Ovary (tissue), 9 donors: ENCODE results near the gene DOCK1. TPM values are rescaled to one million over a fixed set of nuclear protein-coding genes. Genes with fewer than 3 reads are reported as not detected.

Experiments used
- DNase-seq, 5 donors: peaks; one replicate each; pipeline ENCODE4 v3.0.0-alpha.2; 2019 to 2020
- H3K27ac ChIP-seq, 2 donors: fragments of 200-600 bp; one replicate each; pipeline versions ENCODE4 v1.5.1 to v1.8.0; 2019 to 2022
- H3K27me3 ChIP-seq: fragments of 200-600 bp; one replicate; pipeline ENCODE4 v1.8.0; 2022
- H3K36me3 ChIP-seq: fragments of 200-600 bp; sonication (generic); one replicate; pipeline ENCODE4 v1.5.1; 2019
- H3K4me1 ChIP-seq: one replicate; pipeline ENCODE4 v1.8.1; 2013; ENCODE audit warnings: mild to moderate bottlenecking, moderate library complexity; ENCODE audit not compliant: insufficient read depth
- H3K4me3 ChIP-seq: fragments of 200-600 bp; sonication (generic); one replicate; pipeline ENCODE4 v1.5.1; 2017
- H3K9me3 ChIP-seq, 2 donors: fragments of 200-600 bp in 1 of 2; sonication (generic) in 1 of 2; one replicate each; pipeline versions ENCODE4 v1.5.1 to v1.8.1; 2013 to 2019; ENCODE audit warnings: mild to moderate bottlenecking in 1 of 2, moderate library complexity in 1 of 2
- EP300 ChIP-seq: sonication (generic); formaldehyde crosslinking; IDR thresholded peaks from one replicate; pipeline ENCODE4 v1.6.1; 2017; ENCODE audit warnings: antibody characterized with exemption
- POLR2A ChIP-seq: fragments of 450-650 bp; IDR thresholded peaks from one replicate; pipeline ENCODE4 v1.6.1; 2017; ENCODE audit warnings: antibody characterized with exemption, mild to moderate bottlenecking, moderate library complexity
- WGBS, 3 donors: extraction: QIAGEN DNeasy Blood & Tissue Kit in 1 of 3; methylation state at CpG; one replicate each; pipeline versions ENCODE4 v1.1.5 to v1.1.7; 2013 to 2017; 5-methylcytosine and 5-hydroxymethylcytosine counted together
- intact Hi-C, 4 donors: fragments of 100-400 bp; cut with DNase I; formaldehyde crosslinking; loops; one replicate each; pipeline versions ENCODE4 v1.11.0 to v1.15.1; 2022 to 2023
- polyA plus RNA-seq, 2 donors: library from polyadenylated mRNA; stranded (reverse); fragments of 200-250 nt in 1 of 2; fragments of 350-450 nt in 1 of 2; fragmentation: Illumina TruSeq in 1 of 2; extraction: RNeasy Lipid Tissue Mini Kit (QIAGEN cat#74804) in 1 of 2; gene quantifications; one replicate each; pipeline ENCODE4 v1.2.3, GENCODE V29; 2013 to 2014
- total RNA-seq, 7 donors: library from RNA; depleted of rRNA in 2 of 7; stranded (reverse); fragments of >200 nt in 2 of 7; fragmentation: NEBNext Ultra II Directional in 3 of 7; extraction: Animal tissue kit (Norgen Biotek cat#: 25700) in 3 of 7; gene quantifications; one replicate each; pipeline versions ENCODE4 v1.1.0 to v1.2.4, GENCODE V29; 2016 to 2023
- TF ChIP-seq, protein P1 (sequence below), 3 donors: fragments of 450-650 bp in 2 of 3; fragments of 200-600 bp in 1 of 3; IDR thresholded peaks; one replicate each; pipeline versions ENCODE4 v1.5.1 to v1.8.0; 2016 to 2022; ENCODE audit warnings: antibody characterized with exemption in 3 of 3, mild to moderate bottlenecking in 1 of 3
- donor health status: DM: no; HTN: no; CAD: no; lungs with moderate emphysema.
- donor health status: DM: no; HTN: no; CAD: no.
- donor health status: Bipolar disorder and iron deficiency.
- donor health status: DM: yes; HTN: yes; CAD: no.
- donor health status: DM: no; HTN: no; CAD: no.
- donor health status: DM: yes; HTN: yes; CAD: no.

Gene DOCK1
- total and polyA plus RNA-seq, 9 donors: 24.7 to 68.3 (median 51.1) TPM

DNA sequence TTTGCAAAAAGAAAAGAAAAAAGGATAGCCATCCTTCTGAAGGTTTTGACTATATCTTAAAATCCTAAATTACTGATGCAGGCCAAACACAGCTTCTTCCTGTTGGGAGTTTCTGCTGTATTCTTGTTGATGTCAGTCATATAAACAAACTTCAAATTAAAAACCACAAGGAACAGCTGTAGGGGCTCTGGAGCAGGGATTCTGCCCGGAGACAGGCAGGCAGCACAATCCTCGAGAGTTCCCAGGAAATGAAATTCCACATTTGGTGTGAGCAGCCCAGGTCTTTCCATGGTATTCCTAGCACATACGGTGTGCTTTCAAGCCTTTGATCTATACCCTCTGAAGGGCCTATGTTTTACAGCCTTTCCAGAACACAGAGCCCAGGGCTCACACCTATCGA is 248.0 kb downstream of the DOCK1 start:
- Histone ChIP-seq H3K27ac (no peak overlapping the region), H3K4me1 (peaks cover 5% of the 10 kb centered on the region), H3K36me3 (no peaks in the 10 kb centered on the region), H3K4me3 (no peak overlapping the region), H3K27me3 (no peaks in the 10 kb centered on the region), H3K9me3 (no peaks in the 10 kb centered on the region)
- intact Hi-C loops: no loop called here
- no peak for DNase-seq
- TF ChIP-seq, protein P1, sequence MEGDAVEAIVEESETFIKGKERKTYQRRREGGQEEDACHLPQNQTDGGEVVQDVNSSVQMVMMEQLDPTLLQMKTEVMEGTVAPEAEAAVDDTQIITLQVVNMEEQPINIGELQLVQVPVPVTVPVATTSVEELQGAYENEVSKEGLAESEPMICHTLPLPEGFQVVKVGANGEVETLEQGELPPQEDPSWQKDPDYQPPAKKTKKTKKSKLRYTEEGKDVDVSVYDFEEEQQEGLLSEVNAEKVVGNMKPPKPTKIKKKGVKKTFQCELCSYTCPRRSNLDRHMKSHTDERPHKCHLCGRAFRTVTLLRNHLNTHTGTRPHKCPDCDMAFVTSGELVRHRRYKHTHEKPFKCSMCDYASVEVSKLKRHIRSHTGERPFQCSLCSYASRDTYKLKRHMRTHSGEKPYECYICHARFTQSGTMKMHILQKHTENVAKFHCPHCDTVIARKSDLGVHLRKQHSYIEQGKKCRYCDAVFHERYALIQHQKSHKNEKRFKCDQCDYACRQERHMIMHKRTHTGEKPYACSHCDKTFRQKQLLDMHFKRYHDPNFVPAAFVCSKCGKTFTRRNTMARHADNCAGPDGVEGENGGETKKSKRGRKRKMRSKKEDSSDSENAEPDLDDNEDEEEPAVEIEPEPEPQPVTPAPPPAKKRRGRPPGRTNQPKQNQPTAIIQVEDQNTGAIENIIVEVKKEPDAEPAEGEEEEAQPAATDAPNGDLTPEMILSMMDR (IDR thresholded peaks at IDR 0.05): no peak
- TF ChIP-seq EP300 (no peak), POLR2A (no peak)
- 47 to 60% (median 54%) methylated on average over 4 of the region's 4 CpGs for WGBS, 3 donors

DNA sequence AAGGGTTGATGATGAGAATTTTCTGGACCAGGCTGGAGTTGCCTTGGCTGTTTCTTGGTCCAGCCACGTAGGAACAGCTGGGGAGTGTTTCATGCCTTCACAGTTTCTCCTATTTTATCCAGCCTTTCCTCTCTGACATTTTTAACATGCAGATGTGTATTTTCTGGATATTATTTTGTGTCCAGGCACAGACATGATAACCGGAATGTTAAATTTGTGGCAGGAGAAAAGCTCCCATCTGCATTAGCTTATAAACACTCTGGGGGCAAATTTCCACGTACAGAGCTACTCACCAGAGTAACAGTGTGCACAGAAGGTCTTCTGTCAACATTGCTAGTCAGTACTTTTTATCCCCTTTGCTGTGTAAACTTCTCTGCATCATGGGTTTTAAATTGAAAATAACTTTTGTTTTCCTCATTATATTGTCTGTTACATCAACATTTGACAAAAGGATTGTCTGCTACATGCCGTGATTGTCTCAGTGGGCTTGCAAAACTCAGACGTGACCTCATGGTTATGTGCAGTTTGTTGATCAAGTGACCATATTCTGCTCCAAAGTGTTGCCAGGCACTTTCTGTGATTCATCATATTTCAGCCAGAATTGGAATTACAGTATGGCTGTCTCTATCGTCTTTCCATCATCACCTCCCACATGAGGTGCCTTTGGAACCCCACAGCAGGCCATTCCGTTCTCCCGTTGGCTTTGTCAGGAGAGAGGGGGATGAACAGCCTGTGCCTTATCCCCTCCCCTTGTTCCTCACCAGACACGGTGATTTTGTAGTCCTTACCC is 249.8 kb downstream of the DOCK1 start:
- no peak for TF ChIP-seq POLR2A
- TF ChIP-seq EP300: no peak
- TF ChIP-seq, protein P1 (IDR thresholded peaks at IDR 0.05): no peak
- Histone ChIP-seq H3K4me3 (no peak overlapping the region), H3K27me3 (no peaks in the 10 kb centered on the region), H3K9me3 (no peaks in the 10 kb centered on the region), H3K36me3 (no peaks in the 10 kb centered on the region), H3K4me1 (peaks cover 8% of the 10 kb centered on the region), H3K27ac (no peak overlapping the region)
- no peak for DNase-seq
- intact Hi-C loops: no loop called here
- 44 to 55% (median 47%) methylated on average over 9 of the region's 9 CpGs for WGBS, 3 donors

DNA sequence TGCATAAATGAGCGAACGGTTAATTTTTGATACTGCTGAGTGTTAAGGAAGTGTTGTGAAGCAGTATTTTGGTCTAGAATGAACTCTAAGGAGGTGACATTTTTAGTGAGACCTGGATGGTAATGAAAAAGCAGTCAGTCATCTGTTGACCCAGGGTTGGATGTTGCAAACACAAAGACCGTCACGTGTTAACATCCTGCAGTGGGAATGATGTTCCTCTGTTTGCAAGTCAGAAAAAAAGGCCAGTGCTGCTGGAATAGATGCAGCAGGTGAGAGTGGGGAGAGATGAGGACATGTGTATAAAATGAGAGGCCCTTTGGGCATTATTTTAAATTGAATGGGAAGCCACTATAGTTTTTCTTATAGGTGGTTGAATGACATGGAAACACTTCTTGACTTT is 251.9 kb downstream of the DOCK1 start:
- no peak overlapping the region for H3K4me3 ChIP-seq
- TF ChIP-seq, protein P1 (IDR thresholded peaks at IDR 0.05): no peak
- TF ChIP-seq EP300 (no peak), POLR2A (no peak)
- H3K36me3 ChIP-seq: no peaks in the 10 kb centered on the region
- H3K27me3 ChIP-seq: no peaks in the 10 kb centered on the region
- no peak overlapping the region for H3K27ac ChIP-seq
- 90 to 97% (median 91%) methylated on average over 4 of the region's 4 CpGs for WGBS, 3 donors
- intact Hi-C loops: no loop called here
- DNase-seq: no peak
- peaks cover 8% of the 10 kb centered on the region for H3K4me1 ChIP-seq
- H3K9me3 ChIP-seq: no peaks in the 10 kb centered on the region

DNA sequence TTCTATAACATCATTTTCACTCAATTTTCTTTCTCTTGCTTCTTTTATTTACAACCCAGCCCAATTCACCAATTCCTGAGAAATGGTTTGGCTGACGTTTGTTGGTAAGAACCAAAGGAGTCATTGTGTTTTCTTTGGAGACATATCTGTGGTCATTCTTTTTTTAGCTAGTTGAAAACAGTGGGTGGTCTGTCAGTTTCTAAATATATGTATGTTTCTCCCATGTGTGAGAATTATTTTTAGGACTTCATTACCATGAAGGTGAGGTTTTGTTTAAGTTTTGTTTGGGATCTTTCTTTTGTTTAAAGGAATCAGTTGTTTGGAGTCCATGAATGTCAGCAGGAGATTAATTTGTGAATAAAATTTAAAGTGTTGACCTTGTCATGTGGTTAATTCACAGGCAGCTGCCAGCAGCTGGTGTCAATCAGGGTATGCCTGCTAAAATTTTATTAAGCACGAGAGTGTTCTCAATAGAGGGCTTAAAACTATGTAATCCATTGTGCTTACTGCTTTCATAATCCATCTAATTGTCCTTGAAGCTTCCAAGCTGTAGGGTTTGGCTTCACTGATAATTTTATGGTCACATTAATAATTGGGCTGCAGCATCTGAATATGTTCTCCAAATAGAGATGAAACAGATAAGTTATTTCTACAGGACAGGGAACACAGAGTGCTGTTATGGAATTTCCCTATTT is 252.4 kb downstream of the DOCK1 start:
- TF ChIP-seq EP300 (no peak), POLR2A (no peak)
- TF ChIP-seq, protein P1 (IDR thresholded peaks at IDR 0.05): no peak
- DNase-seq: no peak
- no peaks in the 10 kb centered on the region for H3K9me3 ChIP-seq
- 4 to 10% (median 5%) methylated on average over 2 of the region's 2 CpGs for WGBS, 3 donors
- H3K4me1 ChIP-seq: peaks cover 8% of the 10 kb centered on the region
- H3K27ac ChIP-seq: no peak overlapping the region
- intact Hi-C loops: no loop called here
- no peaks in the 10 kb centered on the region for H3K36me3 ChIP-seq
- no peak overlapping the region for H3K4me3 ChIP-seq
- no peaks in the 10 kb centered on the region for H3K27me3 ChIP-seq
